Measurements from ENCODE around the gene AKR1B1.

The AKR1B1 gene

DNA sequence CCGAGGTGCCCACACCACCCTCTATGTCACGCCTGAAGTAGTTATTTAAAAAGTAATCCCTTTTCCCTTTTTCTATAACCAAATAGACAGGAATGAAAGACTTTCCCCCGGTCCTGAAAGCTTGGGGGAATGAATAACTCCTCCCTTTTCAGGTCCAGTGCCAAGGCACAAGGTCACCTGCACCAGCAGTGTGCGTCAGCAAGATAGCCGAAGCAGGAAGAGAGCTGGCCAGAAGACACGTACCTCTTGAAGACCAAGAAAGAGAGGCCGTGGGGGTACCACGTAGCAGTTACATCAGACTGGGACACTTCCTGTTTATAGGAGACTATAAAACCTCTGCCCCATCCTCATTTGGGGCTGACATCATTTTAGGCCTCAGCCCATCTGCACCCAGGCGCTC, 10.7 kb upstream of the AKR1B1 start:
- no peak for DNase-seq (ENCODE audit: low spot score)

DNA sequence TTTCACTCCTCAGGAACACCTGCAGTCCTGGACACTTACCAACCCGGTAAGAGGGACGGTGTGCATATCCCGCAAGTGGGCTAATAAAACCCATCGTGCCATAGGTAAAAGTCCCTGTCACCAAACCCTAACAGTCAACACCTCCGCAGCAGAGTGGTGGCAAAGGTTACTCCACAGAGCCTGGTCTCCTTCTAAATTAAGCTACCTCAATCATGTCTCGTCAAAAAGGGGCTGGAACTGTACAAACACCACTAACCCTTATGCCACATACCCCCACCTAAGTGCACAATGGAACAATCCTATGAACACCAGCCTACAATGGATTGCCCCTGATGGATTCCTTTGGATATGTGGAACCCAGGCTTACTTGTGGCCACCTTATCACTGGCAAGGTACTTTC, 9.6 kb upstream of the AKR1B1 start:
- no peak for DNase-seq (ENCODE audit: low spot score)

DNA sequence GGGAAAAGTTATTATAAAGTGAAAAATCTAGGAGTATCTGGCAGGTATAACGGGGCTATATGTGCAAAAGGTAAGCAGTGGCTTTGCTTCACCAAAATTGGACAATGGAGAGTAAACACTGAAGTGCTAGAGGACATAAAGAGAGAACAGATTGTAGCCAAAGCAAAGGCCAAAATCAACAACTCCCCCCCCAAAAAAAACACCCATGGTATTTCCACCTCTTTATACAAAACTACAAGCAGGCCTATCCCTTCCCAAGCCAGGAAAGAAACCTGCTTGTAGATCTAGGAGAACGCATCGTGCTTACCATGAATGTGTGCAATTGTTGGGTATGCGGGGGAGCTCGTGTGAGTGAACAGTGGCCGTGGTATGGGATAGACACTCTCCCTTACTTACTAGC, 9.2 kb upstream of the AKR1B1 start:
- no peak for DNase-seq (ENCODE audit: low spot score)

DNA sequence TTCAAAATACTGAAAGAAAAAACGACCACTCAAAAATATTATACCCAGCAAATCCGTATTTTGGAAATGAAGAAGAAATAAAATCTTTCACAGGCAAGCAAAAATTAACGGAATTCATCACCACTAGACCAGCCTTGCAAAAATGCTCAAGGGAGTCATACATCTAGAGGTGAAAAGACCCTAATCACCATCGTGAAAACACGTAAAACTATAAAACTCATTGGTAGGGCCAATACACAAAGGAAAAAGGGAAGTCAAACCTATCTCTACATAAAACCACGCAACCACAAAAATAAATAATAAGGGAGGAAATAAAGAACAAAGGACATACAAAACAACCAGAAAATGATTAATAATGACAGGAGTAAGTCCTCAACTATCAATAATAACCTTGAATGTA, 6.6 kb upstream of the AKR1B1 start:
- DNase-seq (ENCODE audit: low spot score), result no peak

DNA sequence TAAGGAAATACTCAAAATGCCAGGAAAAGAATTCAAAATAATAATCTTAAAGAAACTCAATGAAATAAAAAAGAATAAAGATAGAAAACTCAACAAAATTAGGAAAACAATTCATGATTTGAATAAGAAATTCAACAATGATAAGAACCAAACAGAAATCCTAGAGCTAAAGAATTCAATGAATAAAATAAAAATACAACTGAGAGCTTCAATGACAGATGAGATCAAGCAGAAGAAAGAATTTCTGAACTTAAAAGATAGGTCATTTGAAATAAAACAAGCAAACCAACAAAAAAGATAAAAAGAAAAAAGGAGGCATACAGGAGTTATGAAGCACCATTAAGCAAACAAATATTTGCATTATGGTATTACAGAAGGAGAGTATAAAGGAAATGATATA, 5.6 kb upstream of the AKR1B1 start:
- no peak for DNase-seq (ENCODE audit: low spot score)

DNA sequence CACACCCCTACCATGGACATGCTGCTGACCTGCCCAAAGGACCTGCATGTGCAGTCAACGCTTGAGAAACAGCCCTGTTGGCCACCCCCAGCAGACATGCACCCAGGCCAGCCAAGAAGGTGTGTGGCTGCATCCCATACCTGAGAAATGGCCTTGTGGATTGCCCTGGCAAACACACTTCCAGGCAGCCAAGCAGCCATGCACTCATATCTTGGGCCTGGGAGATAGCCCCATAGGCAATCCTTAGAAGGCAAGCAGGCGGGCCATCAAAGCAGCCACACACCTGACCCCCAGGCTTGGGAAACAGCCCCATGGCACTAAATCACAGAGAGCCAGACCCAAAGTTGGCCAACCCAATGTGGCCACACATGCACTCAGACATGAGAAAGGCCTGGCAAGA, 4.9 kb upstream of the AKR1B1 start:
- DNase-seq (ENCODE audit: low spot score), result no peak

DNA sequence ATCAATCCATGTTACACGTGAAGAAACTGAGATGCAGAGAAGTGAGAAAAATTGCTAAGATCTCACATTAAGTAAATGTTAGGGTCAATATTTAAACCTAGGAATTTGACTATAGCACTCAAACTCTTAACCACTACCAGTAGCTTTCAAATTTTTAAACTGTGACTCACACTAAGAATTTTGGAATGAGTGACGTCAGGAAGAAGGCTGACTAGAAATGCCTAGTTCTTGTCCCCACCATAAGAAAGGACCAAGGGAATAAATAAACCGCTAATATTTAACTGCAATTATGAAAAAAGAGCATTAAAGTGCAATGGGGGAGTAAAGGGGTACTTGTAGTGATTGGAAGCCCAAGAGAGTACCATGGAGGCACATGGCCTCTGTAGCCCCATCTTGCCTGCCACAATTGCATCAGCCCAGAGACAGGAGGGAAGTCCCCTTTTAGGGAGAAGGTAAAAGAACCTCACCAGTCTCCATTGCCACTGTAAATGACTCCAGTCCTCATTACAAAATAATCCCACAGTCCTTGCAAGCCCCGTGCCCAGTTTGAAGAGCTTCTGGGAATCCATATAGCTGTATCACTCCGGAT, 3.5 kb upstream of the AKR1B1 start:
- no peak for DNase-seq (ENCODE audit: low spot score)

DNA sequence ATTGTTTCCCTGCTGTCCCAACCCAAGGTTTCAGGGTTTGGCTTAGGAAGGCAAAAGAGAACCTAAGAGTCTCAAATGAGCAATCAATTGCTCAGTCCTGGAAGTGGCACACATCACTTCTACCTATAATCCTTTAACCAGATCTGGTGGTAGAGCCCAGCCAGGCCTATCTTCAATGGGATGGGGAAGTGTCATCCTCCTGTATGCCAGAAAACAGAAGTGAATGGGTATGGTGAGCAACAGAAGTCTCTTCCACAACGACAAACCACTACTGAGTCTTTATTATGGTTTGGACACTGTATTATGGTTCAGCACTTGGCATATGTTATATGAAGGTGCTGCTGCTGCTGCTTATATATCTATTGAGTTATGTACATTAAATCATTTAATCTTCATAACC, 3.0 kb upstream of the AKR1B1 start:
- no peak for DNase-seq (ENCODE audit: low spot score)

DNA sequence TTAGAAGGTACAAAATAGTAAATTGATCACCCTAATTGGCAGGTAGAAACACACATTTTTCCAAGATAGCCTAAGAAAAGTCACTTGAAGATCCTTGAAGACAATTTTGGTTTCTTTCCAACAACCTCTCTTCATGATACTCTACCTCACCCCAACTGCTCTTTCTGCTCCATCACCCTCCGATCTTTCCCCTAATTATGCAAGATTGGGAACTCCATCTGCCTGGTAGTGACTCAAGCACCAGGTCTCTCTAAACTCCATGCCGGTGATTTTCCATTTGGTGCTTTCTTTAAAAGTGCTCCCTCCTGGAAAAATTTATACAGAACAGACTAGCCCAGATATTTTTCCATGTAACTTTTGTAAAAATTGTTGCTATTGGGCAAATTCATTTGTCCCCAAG, 1.1 kb upstream of the AKR1B1 start:
- DNase-seq (ENCODE audit: low spot score), result no peak

DNA sequence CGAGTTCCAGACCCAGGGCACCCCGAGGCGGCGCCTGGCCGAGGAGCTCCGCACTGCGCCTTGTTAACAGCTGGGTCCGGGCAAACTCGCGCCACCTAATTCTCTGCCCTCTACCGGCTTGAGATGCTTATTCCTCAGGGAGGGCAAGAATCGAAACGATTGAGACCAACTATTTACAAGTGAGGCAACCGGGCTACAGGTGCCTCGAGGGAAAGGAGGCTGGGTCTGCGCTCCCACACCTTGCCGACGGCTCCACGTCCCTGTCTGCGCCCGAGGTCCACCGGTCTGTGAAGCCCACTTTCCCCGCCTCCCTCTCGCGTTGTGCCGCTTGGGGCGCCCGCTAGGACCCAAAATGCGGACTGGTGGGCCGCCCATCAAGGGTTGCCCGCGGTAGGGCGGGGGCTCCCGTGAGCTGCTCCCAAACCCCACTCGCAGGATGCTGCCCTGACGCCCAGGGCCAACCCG, 527 bp downstream of the AKR1B1 start:
- peak; percentile 46 for DNase-seq (ENCODE audit: low spot score)

DNA sequence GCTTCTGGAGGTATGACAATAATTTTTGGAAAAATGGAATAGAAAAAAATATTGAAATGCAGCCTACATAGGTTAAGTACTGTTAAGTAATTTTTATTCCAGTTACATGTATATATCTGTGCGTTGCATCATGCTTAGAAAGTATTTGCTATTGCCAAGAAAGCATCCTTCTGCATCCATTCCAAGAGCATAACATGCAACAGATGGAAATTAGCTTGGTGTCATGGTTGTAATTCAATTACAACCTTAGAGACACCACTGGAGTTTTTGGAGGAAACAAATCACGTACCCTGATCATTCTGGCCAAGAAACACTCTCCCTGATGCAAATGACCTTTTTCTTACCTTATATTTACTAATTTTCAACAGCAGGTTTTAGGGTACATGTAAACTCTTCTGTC, 1.7 kb downstream of the AKR1B1 start:
- DNase-seq (ENCODE audit: low spot score), result no peak

DNA sequence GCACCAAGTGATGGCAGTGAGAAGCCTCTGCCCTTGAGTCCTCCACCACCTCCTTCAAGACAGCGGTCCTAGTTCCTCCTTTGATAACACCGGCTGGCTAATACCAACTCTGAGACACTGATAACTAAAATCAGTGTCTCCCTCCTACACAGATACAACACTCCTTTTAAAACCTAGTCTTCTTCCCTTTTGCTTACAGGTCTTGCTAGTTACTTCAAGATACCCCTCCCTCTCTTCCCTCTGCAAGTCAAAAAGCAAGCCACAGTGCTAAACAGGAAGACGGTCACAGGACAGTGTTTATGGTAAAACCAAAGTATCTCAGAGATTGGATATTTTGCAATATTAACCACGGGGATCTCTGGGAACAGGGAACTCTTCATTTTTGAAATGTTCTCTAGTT, 4.6 kb downstream of the AKR1B1 start:
- DNase-seq (ENCODE audit: low spot score), result peak; percentile 33

DNA sequence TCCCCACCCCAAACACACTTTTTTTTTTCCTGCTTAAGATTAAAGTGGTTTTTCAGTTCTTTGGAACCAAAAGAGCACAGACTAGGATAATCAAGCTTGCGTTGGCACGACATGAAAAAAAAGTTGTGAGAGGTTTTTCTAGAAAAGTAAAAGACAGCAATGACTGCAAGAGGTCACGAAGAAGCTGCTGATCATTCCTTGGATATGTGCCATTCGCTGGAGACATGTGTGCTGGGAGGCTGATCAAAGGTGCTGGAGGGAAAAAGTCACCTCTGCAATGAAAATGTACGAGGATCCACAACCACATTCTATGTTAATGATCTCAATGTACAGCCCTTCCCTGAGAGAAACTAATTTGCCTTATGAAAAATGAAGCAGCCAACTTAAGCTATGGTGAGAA, 5.4 kb downstream of the AKR1B1 start:
- DNase-seq (ENCODE audit: low spot score), result no peak

DNA sequence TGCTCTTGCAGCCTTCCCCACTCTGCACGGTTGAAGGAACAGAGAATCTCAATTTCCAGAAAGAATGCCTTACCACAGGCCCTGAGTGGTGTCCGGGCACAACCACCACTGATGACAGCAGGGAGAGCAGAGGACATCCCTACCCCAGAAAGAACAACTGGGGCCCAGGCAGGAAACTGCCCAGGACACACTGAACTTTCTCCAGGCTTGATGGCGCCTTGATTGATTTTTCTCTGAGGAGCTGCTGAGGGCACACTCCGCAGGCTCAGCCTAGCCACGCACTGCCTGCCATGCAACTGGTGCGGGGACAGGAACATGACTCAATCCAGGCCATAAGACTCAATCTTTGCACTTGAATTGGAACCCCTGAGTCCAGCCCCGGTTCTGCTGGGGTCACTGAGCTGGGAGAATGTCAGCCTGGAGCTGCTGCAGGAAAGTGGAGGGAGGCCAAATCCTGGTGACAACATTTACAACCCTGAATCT, 5.9 kb downstream of the AKR1B1 start:
- no peak for DNase-seq (ENCODE audit: low spot score)

DNA sequence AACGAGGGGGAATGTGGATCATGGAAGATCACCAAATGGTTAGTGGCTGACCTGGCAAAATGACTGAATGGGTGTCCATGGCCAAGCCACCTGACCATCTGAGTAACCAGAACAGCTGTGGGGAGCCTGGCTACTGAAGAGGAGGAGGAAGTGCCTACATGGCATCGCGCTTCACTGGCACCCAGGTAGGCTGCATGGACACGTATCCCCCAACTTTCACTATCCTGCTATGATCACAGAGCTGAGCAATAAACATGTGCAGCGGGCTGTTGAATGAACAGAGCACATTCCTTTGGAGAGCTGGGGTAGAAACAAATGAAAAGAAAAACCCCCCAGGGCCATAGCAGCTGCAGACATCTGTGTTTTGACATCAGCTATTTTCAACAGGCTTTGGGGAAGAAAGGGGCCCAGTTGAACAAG, 6.5 kb downstream of the AKR1B1 start:
- DNase-seq (ENCODE audit: low spot score), result no peak

DNA sequence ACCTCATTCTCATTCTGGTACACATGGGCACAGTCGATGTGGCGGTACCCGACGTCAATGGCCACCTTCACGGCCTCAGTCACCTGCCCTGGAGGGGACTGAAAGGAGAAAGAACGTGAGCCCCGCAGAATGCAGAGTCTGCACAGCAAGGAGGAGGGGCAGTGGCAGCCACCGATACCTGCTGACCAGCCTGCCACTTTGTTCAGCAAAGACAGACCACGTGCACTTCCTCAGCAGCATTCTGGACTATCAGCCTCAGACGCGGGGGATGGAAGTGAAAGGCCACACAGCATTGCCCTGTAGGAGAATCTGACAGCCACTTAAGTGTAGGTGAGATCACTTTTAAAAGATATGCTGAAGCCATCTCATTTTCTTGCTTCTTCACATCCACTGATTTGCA, 7.2 kb downstream of the AKR1B1 start:
- DNase-seq (ENCODE audit: low spot score), result peak; percentile 24

DNA sequence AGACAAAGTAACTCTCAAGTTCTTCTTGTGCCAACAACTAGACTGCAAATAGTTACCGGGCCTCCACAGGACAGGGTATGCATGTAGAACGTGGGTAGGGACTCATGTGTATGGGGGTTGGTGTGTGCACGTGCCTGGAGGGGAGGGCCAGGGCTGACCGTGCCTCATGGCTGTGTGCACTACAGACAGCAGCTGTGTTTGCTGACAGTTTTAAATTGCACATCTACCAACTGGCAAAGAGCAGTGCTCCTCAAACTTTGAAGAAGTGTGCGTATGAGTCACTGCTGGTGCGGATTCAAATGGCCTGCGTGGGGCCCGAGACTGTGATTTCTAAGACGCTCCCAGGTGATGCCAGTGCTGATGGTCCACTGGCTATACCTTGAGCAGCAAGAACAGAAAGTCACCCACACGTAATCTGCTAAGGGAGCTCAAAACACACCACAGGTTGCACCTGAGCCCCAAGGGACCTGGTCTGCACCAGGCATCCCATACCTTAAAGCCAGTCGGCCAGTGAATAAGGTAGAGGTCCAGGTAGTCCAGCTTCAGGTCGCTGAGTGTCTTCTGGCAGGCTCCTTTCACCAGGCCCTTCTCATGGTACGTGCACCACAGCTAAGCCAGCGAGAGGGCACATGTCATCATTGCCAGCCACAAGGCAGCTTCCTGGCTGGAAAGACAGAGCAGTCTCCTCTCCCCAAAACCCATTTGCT, 8.5 kb downstream of the AKR1B1 start:
- DNase-seq (ENCODE audit: low spot score), result no peak

DNA sequence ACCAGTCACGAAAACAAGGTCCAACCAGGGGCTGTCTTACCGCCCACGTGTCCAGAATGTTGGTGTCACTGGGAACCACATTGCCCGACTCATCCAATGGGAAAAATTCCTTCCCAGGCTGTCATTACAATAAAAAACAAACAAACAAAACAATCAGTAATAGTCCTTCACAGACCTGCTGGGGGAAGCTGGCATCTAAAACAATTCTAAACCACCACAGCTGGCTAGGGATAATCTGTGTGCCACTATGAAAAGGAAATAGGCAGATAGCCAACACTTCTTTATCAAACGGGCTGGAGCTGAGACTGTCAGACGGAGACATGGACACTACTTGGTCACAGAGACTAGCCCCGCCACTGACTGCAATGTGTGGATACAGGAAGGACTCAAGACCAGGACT, 9.2 kb downstream of the AKR1B1 start:
- DNase-seq (ENCODE audit: low spot score), result no peak

DNA sequence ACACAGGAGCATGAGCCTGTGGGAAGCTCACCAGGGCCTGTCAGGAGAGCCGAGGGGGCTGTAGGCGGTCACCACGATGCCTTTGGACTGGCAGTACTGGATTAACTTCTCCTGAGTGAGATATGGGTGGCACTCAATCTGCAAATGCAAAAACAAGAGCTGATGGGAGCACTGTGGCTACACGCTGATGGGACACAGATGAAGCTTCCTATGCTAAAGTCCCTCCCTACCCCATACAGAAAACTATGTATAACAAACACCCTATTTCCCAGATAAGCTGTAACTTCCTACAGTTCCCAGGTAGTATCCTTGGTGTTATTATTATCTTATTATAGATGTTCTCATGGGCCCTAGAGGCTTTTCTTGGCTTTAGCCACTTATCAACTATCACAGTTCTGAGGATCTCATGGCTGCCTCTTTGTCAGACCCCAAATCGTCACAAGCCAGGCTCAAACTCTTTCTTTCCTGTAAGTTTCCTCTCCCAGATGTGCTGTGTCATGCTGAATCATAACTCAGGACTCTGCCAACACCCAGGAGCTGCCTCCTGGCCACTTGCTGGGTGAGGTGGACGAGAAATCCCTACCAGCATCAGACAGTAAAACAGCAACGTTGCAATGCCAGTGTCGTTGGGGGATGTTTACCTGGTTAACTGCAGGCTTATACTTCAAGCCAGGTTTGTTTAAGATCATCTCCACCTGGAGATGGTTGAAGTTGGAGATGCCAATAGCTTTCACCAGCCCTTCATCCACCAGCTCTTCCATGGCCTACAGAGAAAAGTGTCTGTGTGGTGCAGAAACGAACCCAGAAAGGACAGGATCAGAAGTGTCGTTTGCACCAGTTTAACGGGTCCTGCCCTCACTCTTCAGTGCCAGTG, 10.3 kb downstream of the AKR1B1 start:
- DNase-seq (ENCODE audit: low spot score), result no peak

DNA sequence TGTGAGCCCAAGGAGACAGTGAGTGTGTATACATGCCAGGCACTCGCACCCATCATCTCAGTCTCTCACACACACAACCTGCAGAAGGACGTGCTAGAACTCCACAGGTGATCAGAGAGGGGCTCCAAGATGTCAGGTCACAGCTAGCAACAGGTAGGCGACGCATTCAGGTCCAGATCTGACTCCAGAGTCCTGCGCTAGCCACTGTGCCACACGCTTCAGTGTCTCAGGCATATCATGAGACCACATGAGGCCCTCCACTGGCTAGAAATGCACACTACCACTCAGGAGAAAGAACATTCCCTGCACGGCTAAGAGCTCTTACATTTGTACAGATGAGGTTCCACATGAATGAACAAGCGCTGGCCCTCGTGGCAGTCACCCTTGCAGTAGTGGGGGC, 11.5 kb downstream of the AKR1B1 start:
- no peak for DNase-seq (ENCODE audit: low spot score)

DNA sequence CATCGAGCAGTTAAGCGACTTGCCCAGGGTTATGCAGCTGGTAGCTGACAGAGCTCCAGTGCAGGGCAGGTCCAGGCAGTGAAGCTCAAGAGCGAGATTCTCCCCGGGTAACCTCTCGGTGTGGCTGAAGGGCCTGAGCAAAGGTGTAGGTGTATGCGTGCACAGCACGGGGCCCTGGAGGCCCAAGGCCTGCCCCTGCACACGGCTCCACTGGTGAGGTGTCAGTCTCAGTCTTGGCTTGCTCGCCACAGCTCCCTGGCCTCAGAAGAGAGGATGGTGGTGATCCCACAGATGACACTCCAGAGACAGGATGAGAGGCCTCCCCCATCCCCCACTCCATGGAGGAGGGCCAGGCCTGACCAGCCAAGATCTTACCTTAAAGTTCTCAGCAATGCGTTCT, 12.0 kb downstream of the AKR1B1 start:
- no peak for DNase-seq (ENCODE audit: low spot score)

DNA sequence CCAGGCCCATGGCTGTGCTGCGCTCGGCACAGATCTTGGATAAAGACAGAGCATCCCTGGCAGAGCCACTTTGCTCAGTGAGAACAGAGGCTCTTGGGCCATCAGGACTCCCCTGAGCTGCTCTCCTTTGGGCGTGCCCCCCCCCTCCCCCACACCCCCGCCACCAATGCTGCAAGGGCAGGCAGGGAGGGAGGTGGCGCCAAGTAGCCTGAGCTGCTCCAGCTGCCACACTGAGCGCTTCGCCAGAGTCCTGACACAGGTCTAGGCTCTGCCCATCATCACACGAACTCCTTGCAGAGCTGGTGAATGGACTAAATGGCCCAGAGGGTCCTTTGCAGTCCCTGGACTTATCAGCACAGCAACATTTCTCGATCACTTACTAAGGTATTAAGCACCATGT, 12.5 kb downstream of the AKR1B1 start:
- no peak for DNase-seq (ENCODE audit: low spot score)

DNA sequence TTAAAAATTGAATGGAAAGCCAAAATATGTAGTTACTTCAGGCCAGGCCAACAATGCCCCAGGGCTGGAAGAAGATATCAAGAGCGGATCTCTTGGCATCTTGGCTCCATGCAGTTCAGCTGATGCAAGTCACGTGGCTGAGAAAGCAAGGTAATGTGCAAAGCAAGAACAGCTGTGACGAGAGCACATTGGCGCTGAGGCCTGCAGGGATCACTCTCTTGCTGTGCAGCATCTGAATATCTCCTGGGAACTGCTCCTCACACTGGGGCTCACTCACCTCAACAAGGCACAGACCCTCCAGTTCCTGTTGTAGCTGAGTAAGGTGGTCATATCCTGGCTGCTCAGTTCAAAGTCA, 14.0 kb downstream of the AKR1B1 start:
- DNase-seq (ENCODE audit: low spot score), result no peak
